ENCODE data around the gene VCAN. TPM values are rescaled to one million over a fixed set of nuclear protein-coding genes. Genes with fewer than 3 reads are reported as not detected.

The VCAN gene
- total RNA-seq, 1 experiment from 2014 or later, result 132 TPM

GRCh38 chr5:83488271-83488670 lies 16.7 kb downstream of the VCAN start:
- in situ Hi-C loops (cut with HindIII; ENCODE audit: low pct_unique_long_range_greater_than_20kb, low sequenced_read_pairs), result no loop called here
- no peak for DNase-seq (ENCODE audit: low read depth)

DNA sequence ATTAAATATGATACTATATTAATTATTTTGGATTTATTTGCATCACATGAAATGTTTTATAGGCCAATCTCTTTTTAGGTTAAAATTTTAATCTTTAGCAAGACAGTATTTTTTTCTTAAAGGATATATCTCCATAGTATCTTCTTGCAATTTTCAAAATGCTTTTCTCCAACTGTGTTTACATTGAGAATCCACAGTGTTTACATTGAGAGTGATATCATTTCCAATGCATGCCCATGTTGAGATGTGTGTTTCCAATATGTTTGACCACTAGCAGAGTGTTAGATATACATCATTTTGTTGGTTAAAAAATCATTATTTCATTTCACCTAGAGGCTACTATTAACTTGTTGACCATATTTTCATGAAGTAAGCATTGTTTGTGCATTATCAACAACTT lies 17.3 kb downstream of the VCAN start:
- in situ Hi-C loops (cut with HindIII; ENCODE audit: low pct_unique_long_range_greater_than_20kb, low sequenced_read_pairs), result no loop called here
- no peak for DNase-seq (ENCODE audit: low read depth)

- no peak for DNase-seq (ENCODE audit: low read depth)
- in situ Hi-C loops (cut with HindIII; ENCODE audit: low pct_unique_long_range_greater_than_20kb, low sequenced_read_pairs), result no loop called here
Observed at GRCh38 chr5:83490203-83490602, 18.7 kb downstream of the VCAN start.

DNA sequence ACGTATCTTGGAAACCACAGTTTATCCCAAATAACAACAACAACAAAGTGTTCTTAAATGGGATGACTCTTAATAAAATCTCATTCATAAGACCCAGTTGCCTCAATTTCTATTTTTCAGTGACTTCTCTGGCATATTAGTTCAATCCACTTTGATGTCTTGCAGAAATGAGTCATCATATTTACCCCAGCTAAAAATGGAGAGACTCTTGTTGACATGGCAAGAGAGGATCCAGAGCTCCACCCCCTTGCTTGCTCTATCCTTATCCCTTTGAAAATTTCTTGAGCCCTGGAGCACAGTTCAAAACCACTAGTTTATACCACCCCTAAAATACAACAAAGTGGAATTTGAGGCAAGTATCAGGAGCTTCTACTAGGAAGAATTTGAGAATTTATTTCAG lies 20.8 kb downstream of the VCAN start:
- DNase-seq (ENCODE audit: low read depth), result no peak
- in situ Hi-C loops (cut with HindIII; ENCODE audit: low pct_unique_long_range_greater_than_20kb, low sequenced_read_pairs), result no loop called here

- in situ Hi-C loops (cut with HindIII; ENCODE audit: low pct_unique_long_range_greater_than_20kb, low sequenced_read_pairs), result no loop called here
- no peak for DNase-seq (ENCODE audit: low read depth)
Observed at GRCh38 chr5:83493644-83494043, 22.1 kb downstream of the VCAN start.

DNA sequence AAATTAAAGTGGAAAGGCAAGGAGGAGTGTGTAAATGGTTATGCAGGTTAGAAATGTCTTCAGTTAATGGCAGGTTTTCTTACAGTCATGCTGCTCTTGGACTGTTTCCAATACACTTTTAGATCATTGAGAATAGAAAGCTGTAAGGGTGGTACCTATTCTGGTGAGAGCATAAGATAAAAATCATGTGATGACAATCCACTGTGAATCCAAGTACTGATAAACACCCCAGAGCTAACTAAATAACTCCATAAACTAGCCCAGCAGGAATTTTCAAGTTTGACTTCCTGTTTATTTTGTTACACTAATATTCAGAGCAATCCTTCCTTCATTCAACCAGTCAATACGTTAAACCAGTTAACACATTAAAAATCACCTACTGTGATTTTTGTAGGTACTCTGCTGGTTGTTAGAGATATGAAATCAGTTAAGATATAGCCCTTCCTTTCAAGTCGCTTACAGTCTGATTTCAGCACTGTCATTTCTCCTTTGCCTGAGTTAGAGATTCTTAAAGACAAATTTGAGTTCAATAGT lies 22.6 kb downstream of the VCAN start:
- DNase-seq (ENCODE audit: low read depth), result no peak
- in situ Hi-C loops (cut with HindIII; ENCODE audit: low pct_unique_long_range_greater_than_20kb, low sequenced_read_pairs), result no loop called here

DNA sequence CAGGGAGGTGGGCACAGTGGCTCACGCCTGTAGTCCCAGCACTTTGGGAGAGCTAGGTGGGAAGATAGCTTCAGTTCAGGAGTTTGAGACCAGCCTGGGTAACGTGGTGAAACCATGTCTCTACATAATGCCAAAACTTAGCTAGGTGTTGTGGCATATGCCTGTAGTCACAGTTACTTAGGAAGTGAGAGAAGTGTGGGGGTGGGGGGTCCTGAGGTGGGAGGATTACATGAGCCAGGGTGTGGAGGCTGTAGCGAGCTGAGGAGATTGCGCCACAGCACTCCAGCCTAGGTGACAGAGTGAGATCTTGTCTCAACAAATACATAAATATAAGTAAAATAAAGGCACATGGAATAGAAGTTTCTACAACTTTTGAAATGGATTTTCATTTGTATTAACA lies 23.1 kb downstream of the VCAN start:
- in situ Hi-C loops (cut with HindIII; ENCODE audit: low pct_unique_long_range_greater_than_20kb, low sequenced_read_pairs), result no loop called here

DNA sequence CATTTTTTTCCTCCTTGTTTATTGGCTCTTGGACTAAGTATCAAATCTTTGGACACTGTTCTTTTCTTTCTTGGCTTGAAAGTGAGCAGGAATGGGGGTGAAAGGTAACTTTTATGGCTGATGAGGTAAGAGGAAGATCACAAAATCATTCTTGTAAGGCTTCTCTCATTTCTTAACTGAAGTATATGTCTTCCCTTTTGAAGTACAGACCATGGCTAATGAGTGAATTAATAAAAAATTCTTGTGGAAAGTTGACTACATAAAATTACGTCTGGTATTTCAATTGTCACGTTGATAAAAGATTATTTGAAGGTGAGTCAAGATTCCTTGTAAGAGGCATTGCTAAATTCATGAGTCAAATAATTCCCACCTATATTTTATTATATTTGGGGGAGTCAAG lies 25.1 kb downstream of the VCAN start:
- in situ Hi-C loops (cut with HindIII; ENCODE audit: low pct_unique_long_range_greater_than_20kb, low sequenced_read_pairs), result no loop called here
- DNase-seq (ENCODE audit: low read depth), result no peak

More for the DNA sequence above, 23.1 kb downstream of the VCAN start:
- no peak for DNase-seq (ENCODE audit: low read depth)

DNA sequence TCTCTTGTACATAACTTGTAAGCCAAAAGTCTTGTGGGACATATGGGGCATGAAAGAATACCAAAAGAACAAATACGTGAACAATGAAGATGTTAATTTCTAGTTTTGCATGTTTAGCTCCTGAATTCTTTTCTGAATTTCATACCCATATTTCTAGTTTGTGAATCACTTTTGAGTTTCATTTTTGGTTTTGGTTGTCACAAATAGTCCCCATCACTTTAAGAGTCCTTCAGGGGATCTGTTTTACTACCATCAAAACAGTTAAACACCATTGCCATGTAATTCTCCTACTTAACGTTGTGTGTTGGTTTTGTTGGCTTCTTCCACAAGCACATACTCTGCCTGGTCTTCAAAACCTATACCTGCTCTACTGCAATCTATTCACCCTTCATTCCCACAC lies 27.0 kb downstream of the VCAN start:
- in situ Hi-C loops (cut with HindIII; ENCODE audit: low pct_unique_long_range_greater_than_20kb, low sequenced_read_pairs), result no loop called here
- no peak for DNase-seq (ENCODE audit: low read depth)

- in situ Hi-C loops (cut with HindIII; ENCODE audit: low pct_unique_long_range_greater_than_20kb, low sequenced_read_pairs), result no loop called here
- DNase-seq (ENCODE audit: low read depth), result no peak
Observed at GRCh38 chr5:83503662-83504061, 32.1 kb downstream of the VCAN start.

DNA sequence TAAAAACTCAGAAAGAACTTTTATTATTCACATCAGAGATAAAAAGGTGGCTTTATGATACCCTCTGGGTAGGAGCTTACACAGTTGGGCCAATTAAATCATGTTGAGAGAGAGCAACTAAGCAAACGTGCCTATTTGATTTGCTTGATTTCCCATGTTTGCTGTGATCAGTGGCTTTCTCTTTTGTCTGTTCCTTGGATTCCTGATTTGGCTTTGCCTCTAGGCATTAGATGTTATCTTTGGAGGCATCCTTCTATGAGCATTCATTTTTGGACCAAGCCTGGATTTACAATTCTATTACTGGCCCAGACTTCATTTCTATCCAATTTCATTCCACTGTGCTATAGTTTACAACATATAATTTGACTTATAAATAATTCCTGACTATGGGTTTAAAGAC lies 35.9 kb downstream of the VCAN start:
- in situ Hi-C loops (cut with HindIII; ENCODE audit: low pct_unique_long_range_greater_than_20kb, low sequenced_read_pairs), result no loop called here
- no peak for DNase-seq (ENCODE audit: low read depth)

DNA sequence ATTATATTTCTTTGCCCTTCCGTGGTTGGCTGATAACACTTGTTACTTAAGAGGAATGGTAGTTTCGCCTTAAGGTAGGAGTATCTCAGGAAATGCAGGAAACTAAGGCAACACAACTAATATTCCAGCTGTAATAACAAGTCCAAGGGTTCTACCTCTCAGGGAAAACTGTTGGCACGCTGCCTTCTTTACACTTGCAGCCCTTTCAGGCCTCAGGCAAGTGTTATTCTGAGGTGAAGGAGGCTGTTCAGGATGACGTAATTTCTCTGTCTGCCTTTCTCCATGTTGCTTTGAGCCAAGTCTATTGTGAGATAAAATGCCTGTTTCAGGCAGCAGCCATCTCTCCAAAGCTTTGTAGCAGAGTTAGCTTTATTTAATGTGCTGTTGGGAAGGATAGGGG lies 38.0 kb downstream of the VCAN start:
- peak; percentile 81 for DNase-seq (ENCODE audit: low read depth)
- in situ Hi-C loops (cut with HindIII; ENCODE audit: low pct_unique_long_range_greater_than_20kb, low sequenced_read_pairs), result no loop called here

- DNase-seq (ENCODE audit: low read depth), result no peak
- in situ Hi-C loops (cut with HindIII; ENCODE audit: low pct_unique_long_range_greater_than_20kb, low sequenced_read_pairs), result no loop called here
Observed at GRCh38 chr5:83510260-83510659, 38.7 kb downstream of the VCAN start.

GRCh38 chr5:83512061-83512745 lies 40.7 kb downstream of the VCAN start:
- in situ Hi-C loops (cut with HindIII; ENCODE audit: low pct_unique_long_range_greater_than_20kb, low sequenced_read_pairs), result no loop called here

GRCh38 chr5:83513081-83513480 lies 41.5 kb downstream of the VCAN start:
- in situ Hi-C loops (cut with HindIII; ENCODE audit: low pct_unique_long_range_greater_than_20kb, low sequenced_read_pairs), result no loop called here
- no peak for DNase-seq (ENCODE audit: low read depth)

More at GRCh38 chr5:83512061-83512745, 40.7 kb downstream of the VCAN start:
- peak; percentile 87 for DNase-seq (ENCODE audit: low read depth)

DNA sequence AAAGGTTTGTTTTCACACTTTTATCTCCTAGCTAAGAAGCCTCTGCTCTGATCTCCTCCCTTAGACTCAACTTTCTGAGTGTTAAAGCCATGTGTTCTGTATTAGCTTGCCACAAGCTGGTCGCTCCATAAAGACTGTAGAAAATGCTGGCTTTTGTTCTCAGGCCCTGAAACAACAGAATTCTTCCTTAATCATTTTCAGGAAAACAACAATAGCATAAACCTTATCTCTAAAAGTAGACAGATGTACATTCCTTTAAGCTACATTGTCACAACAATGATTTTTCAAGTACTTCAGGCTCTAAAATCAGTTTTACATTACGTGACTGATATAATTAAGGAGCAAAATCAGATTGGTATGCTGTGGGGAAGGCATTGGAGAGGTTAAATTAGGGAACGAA lies 41.9 kb downstream of the VCAN start:
- in situ Hi-C loops (cut with HindIII; ENCODE audit: low pct_unique_long_range_greater_than_20kb, low sequenced_read_pairs), result no loop called here

GRCh38 chr5:83516377-83516776 lies 44.8 kb downstream of the VCAN start:
- in situ Hi-C loops (cut with HindIII; ENCODE audit: low pct_unique_long_range_greater_than_20kb, low sequenced_read_pairs), result no loop called here
- no peak for DNase-seq (ENCODE audit: low read depth)

More for the DNA sequence above, 41.9 kb downstream of the VCAN start:
- DNase-seq (ENCODE audit: low read depth), result peak; percentile 56

GRCh38 chr5:83517072-83517687 lies 45.6 kb downstream of the VCAN start:
- in situ Hi-C loops (cut with HindIII; ENCODE audit: low pct_unique_long_range_greater_than_20kb, low sequenced_read_pairs), result no loop called here
- DNase-seq (ENCODE audit: low read depth), result no peak

GRCh38 chr5:83517688-83518085 lies 46.1 kb downstream of the VCAN start:
- in situ Hi-C loops (cut with HindIII; ENCODE audit: low pct_unique_long_range_greater_than_20kb, low sequenced_read_pairs), result no loop called here
- no peak for DNase-seq (ENCODE audit: low read depth)
